H1 (cell line): ENCODE data around the gene RASD1. TPM values are rescaled to one million over a fixed set of nuclear protein-coding genes. Genes with fewer than 3 reads are reported as not detected.

Experiments
- CTCF ChIA-PET: fragments of 300-600 bp; sonication (Branson Sonifier 250); formaldehyde crosslinking; loops from one replicate; lab custom pipeline; 2021; ENCODE audit not compliant: partially characterized antibody; lab: Charles Lee
- POLR2A ChIA-PET: fragments of 300-600 bp; sonication (Branson Sonifier 250); formaldehyde crosslinking; loops from one replicate; lab custom pipeline; 2021; ENCODE audit warnings: inconsistent platforms; ENCODE audit not compliant: partially characterized antibody; lab: Charles Lee
- DNase-seq, 2 experiments: peaks; one replicate each; pipeline versions ENCODE4 v3.0.0 to v3.0.0-alpha.2; 2010 to 2022; ENCODE audit warnings: low spot score in 2 of 2, low read depth in 1 of 2, mixed read lengths in 1 of 2
- FAIRE-seq: peaks from 2 replicates; lab custom pipeline; 2011; peaks lifted over from hg19 to GRCh38; lab: Jason Lieb, UNC
- H2AFZ ChIP-seq: 2 replicates; pipeline ENCODE4 v1.8.1; 2012; ENCODE audit warnings: low read length, inconsistent platforms
- H2AK5ac ChIP-seq: 2 replicates; pipeline ENCODE4 v1.6.1; 2013; ENCODE audit warnings: low read depth, low read length
- H2BK120ac ChIP-seq: replicated peaks from 2 replicates; pipeline ENCODE3; 2013; ENCODE audit warnings: low read depth, low read length, inconsistent platforms
- H2BK12ac ChIP-seq: 2 replicates; pipeline ENCODE4 v1.6.1; 2013; ENCODE audit warnings: low read depth, low read length
- H2BK15ac ChIP-seq: 2 replicates; pipeline ENCODE4 v1.6.1; 2013; ENCODE audit warnings: low read length
- H2BK20ac ChIP-seq: 2 replicates; pipeline ENCODE4 v1.6.1; 2013; ENCODE audit warnings: low read length
- H2BK5ac ChIP-seq: 2 replicates; pipeline ENCODE4 v1.6.1; 2013; ENCODE audit warnings: low read depth, low read length
- H3K14ac ChIP-seq: 2 replicates; pipeline ENCODE4 v1.6.1; 2013; ENCODE audit warnings: inconsistent platforms; ENCODE audit not compliant: insufficient read length
- H3K18ac ChIP-seq: 2 replicates; pipeline ENCODE4 v1.6.1; 2013; ENCODE audit warnings: low read length; ENCODE audit errors: extremely low read depth
- H3K23ac ChIP-seq: 2 replicates; pipeline ENCODE4 v1.6.1; 2013; ENCODE audit warnings: inconsistent platforms; ENCODE audit not compliant: insufficient read length
- H3K23me2 ChIP-seq: 2 replicates; pipeline ENCODE4 v1.6.1; 2013; ENCODE audit warnings: low read depth, low read length
- H3K27ac ChIP-seq: 2 replicates; pipeline ENCODE4 v1.6.1; 2011; ENCODE audit warnings: low read depth, low read length, inconsistent platforms
- H3K27me3 ChIP-seq, 4 experiments: replicated peaks in 1 of 4; 1 replicate in 1 of 4; 2 replicates in 3 of 4; pipeline versions ENCODE4 v1.6.1 to v1.8.1; 2011 to 2013; ENCODE audit warnings: low read length in 3 of 4, mild to moderate bottlenecking in 3 of 4, inconsistent platforms in 2 of 4, mixed read lengths in 2 of 4, moderate library complexity in 1 of 4; ENCODE audit not compliant: control insufficient read depth in 3 of 4, insufficient read depth in 3 of 4; ENCODE audit errors: extremely low read depth in 1 of 4
- H3K36me3 ChIP-seq, 4 experiments: 2 replicates each; pipeline versions ENCODE4 v1.6.1 to v1.8.1; 2011 to 2013; ENCODE audit warnings: mild to moderate bottlenecking in 4 of 4, low read length in 3 of 4, moderate library complexity in 2 of 4, control low read depth in 1 of 4, inconsistent platforms in 1 of 4; ENCODE audit not compliant: insufficient read depth in 4 of 4, control insufficient read depth in 2 of 4
- H3K4ac ChIP-seq: replicated peaks from 2 replicates; pipeline ENCODE3; 2013; ENCODE audit warnings: low read length, low read depth, mixed read lengths, inconsistent platforms; ENCODE audit not compliant: insufficient read length
- H3K4me1 ChIP-seq, 4 experiments: replicated peaks in 1 of 4; 1 replicate in 1 of 4; 2 replicates in 3 of 4; pipeline versions ENCODE4 v1.6.1 to v1.8.1; 2011 to 2013; ENCODE audit warnings: low read length in 3 of 4, inconsistent platforms in 2 of 4, mixed read lengths in 1 of 4; ENCODE audit not compliant: insufficient read depth in 4 of 4, control insufficient read depth in 3 of 4
- H3K4me2 ChIP-seq, 2 experiments: 2 replicates each; pipeline versions ENCODE4 v1.6.1 to v1.8.1; 2011 to 2013; ENCODE audit warnings: low read depth in 2 of 2, low read length in 2 of 2, control low read depth in 1 of 2, inconsistent platforms in 1 of 2, mild to moderate bottlenecking in 1 of 2; ENCODE audit not compliant: insufficient read depth in 1 of 2
- H3K4me3 ChIP-seq, 4 experiments: fragments of 200-600, 300-600 bp in 1 of 4; sonication (generic), shearing (Covaris generic), sonication (Bioruptor Twin) in 1 of 4; 2 replicates each; pipeline versions ENCODE4 v1.5.1 to v1.8.1; 2011 to 2016; ENCODE audit warnings: low read length in 4 of 4, low read depth in 3 of 4, control low read depth in 2 of 4, inconsistent platforms in 2 of 4, mild to moderate bottlenecking in 2 of 4, mixed read lengths in 1 of 4, moderate library complexity in 1 of 4; ENCODE audit not compliant: insufficient read depth in 2 of 4; ENCODE audit errors: extremely low read depth in 1 of 4
- H3K56ac ChIP-seq: replicated peaks from 2 replicates; pipeline ENCODE3; 2013; ENCODE audit warnings: low read depth, mild to moderate bottlenecking, mixed read lengths, low read length, inconsistent platforms; ENCODE audit not compliant: insufficient read length
- H3K79me1 ChIP-seq: 2 replicates; pipeline ENCODE4 v1.6.1; 2013; ENCODE audit warnings: low read depth, low read length, control low read depth
- H3K79me2 ChIP-seq, 2 experiments: 2 replicates each; pipeline versions ENCODE4 v1.6.1 to v1.8.1; 2012 to 2013; ENCODE audit warnings: low read length in 2 of 2, mild to moderate bottlenecking in 2 of 2, inconsistent platforms in 1 of 2; ENCODE audit not compliant: insufficient read depth in 2 of 2, control insufficient read depth in 1 of 2
- H3K9ac ChIP-seq, 4 experiments: replicated peaks in 1 of 4; 1 replicate in 1 of 4; 2 replicates in 3 of 4; pipeline versions ENCODE4 v1.6.1 to v1.8.1; 2011 to 2013; ENCODE audit warnings: low read depth in 3 of 4, low read length in 3 of 4, control low read depth in 2 of 4, mild to moderate bottlenecking in 2 of 4, moderate library complexity in 2 of 4, inconsistent platforms in 1 of 4; ENCODE audit errors: extremely low read depth in 1 of 4
- H3K9me3 ChIP-seq, 2 experiments: 2 replicates each; pipeline versions ENCODE4 v1.6.1 to v1.8.1; 2012 to 2013; ENCODE audit warnings: mild to moderate bottlenecking in 2 of 2, moderate library complexity in 2 of 2, control low read depth in 1 of 2, inconsistent platforms in 1 of 2, low read depth in 1 of 2, low read length in 1 of 2, mixed read lengths in 1 of 2; ENCODE audit not compliant: insufficient read depth in 2 of 2
- H4K20me1 ChIP-seq, 2 experiments: replicated peaks in 1 of 2; 2 replicates each; pipeline versions ENCODE3 to v1.8.1; 2011 to 2013; ENCODE audit warnings: inconsistent platforms in 2 of 2, low read length in 2 of 2, mild to moderate bottlenecking in 1 of 2; ENCODE audit not compliant: insufficient read depth in 2 of 2, control insufficient read depth in 1 of 2
- H4K5ac ChIP-seq: 2 replicates; pipeline ENCODE4 v1.6.1; 2013; ENCODE audit warnings: low read length, low read depth, mixed read lengths, inconsistent platforms; ENCODE audit not compliant: insufficient read length
- H4K8ac ChIP-seq: 2 replicates; pipeline ENCODE4 v1.8.0; 2013; ENCODE audit warnings: mild to moderate bottlenecking, moderate library complexity, low read length, inconsistent platforms; ENCODE audit not compliant: insufficient read depth; ENCODE audit errors: extremely low read depth
- H4K91ac ChIP-seq: replicated peaks from 2 replicates; pipeline ENCODE3; 2013; ENCODE audit warnings: low read length, mixed read lengths, inconsistent platforms; ENCODE audit not compliant: insufficient read length
- CBX8 ChIP-seq: fragments of 300-800, 300-1000 bp; sonication (generic); IDR thresholded peaks from 2 replicates; pipeline ENCODE4 v1.7.1; 2016; ENCODE audit warnings: low read depth, low read length, borderline replicate concordance
- CEBPB ChIP-seq: IDR thresholded peaks from 2 replicates; pipeline ENCODE4 v1.6.1; 2012; ENCODE audit warnings: low read depth, low read length
- CTCF ChIP-seq, 3 experiments: IDR thresholded peaks; 1 replicate in 2 of 3; 2 replicates in 1 of 3; pipeline versions ENCODE4 v1.5.1 to v1.6.1; 2011; ENCODE audit warnings: low read length in 3 of 3, mild to moderate bottlenecking in 3 of 3, inconsistent platforms in 2 of 3, low read depth in 1 of 3, moderate library complexity in 1 of 3; ENCODE audit not compliant: insufficient read depth in 1 of 3; ENCODE audit errors: control extremely low read depth in 1 of 3
- EP300 ChIP-seq, 2 experiments: IDR thresholded peaks; 1 replicate in 1 of 2; 2 replicates in 1 of 2; pipeline ENCODE4 v1.6.1; 2011 to 2012; ENCODE audit warnings: low read depth in 2 of 2, low read length in 2 of 2, mild to moderate bottlenecking in 2 of 2, borderline replicate concordance in 1 of 2, inconsistent platforms in 1 of 2, moderate library complexity in 1 of 2
- EZH2 ChIP-seq: fragments of 200-600 bp; sonication (generic); IDR thresholded peaks from 2 replicates; pipeline ENCODE4 v1.7.1; 2012; ENCODE audit warnings: low read depth, mild to moderate bottlenecking, moderate library complexity, low read length, inconsistent platforms; ENCODE audit not compliant: severe bottlenecking
- FOSL1 ChIP-seq: IDR thresholded peaks from 2 replicates; pipeline ENCODE4 v1.6.1; 2011; ENCODE audit warnings: mild to moderate bottlenecking, low read depth, low read length, moderate library complexity; ENCODE audit not compliant: insufficient read depth
- KDM4A ChIP-seq: IDR thresholded peaks from one replicate; pipeline ENCODE4 v1.7.1; 2012; ENCODE audit warnings: low read depth, mild to moderate bottlenecking, moderate library complexity, low read length, inconsistent platforms; ENCODE audit not compliant: severe bottlenecking
- TCF12 ChIP-seq: IDR thresholded peaks from 2 replicates; pipeline ENCODE4 v1.6.1; 2011; ENCODE audit warnings: low read depth, mild to moderate bottlenecking, low read length
- WGBS, 2 experiments: shearing (Covaris generic) in 1 of 2; methylation state at CpG; one replicate each; pipeline versions ENCODE4 v1.1.6 to v1.1.7; 2013 to 2015; ENCODE audit warnings: low lambda C conversion rate in 2 of 2, mixed read lengths in 2 of 2, inconsistent platforms in 1 of 2, low coverage in 1 of 2, missing lambda C conversion rate in 1 of 2; ENCODE audit not compliant: insufficient replicate concordance in 2 of 2, insufficient coverage in 1 of 2, insufficient read length in 1 of 2; ENCODE audit errors: extremely low coverage in 1 of 2, missing lambda C conversion rate in 1 of 2; 5-methylcytosine and 5-hydroxymethylcytosine counted together
- polyA plus RNA-seq, 7 experiments: library from polyadenylated mRNA; depleted of rRNA in 3 of 7; stranded (reverse) in 5 of 7; unstranded in 2 of 7; fragments of >200 nt in 5 of 7; fragments of 200-250 nt in 2 of 7; gene quantifications; 1 replicate in 5 of 7; 2 replicates in 1 of 7; 4 replicates in 1 of 7; pipeline versions ENCODE4 v1.2.1 to v1.2.3, GENCODE V29; 2011 to 2013; ENCODE audit warnings: missing spikeins in 2 of 7, mixed read lengths in 2 of 7
- total RNA-seq: library from RNA; stranded (reverse); fragmentation: NEBNext Ultra II Directional; extraction: Animal tissue kit (Norgen Biotek cat#: 25700); gene quantifications from 2 replicates; pipeline ENCODE4 v1.2.1, GENCODE V29; 2021

RASD1 gene
- total and polyA plus RNA-seq, 2 of the 8 experiments (the other 6 are each of a cell fraction or from before 2014, with no cell fraction given) = 2.3 to 2.6 TPM

GRCh38 chr17:17509601-17510425 is 13.6 kb upstream of the RASD1 start:
- ChIA-PET CTCF (interaction anchor here (0.7 to 4.4 kb wide), 12 partner anchors 9 to 122 kb away, joined by 3 to 47 read pairs (median 6); partner anchors contain the start of gene RASD1), POLR2A (interaction anchor here (3.0 kb wide), 1 partner anchor 13 kb away, joined by 26 read pairs; the partner anchor contains the start of gene RASD1)
- Histone ChIP-seq H3K36me3 (no peaks in the 10 kb centered on the region), H4K5ac (no peak overlapping the region), H2BK5ac (no peak overlapping the region), H2AK5ac (0 out of 2 replicates have a peak overlapping the region, but pooled peaks have one; percentile 82), H3K4me2 (no peak overlapping the region), H2AFZ (no peak overlapping the region), H4K8ac (no peak overlapping the region), H3K4me3 (no peak overlapping the region), H3K23me2 (peaks cover 2% of the 10 kb centered on the region; the same call in 1 of the 2 replicates), H2BK20ac (no peak overlapping the region), H3K18ac (peak overlapping the region; percentile 19; the same call in 1 of the 2 replicates), H3K79me2 (no peaks in the 10 kb centered on the region), H2BK120ac (no peak overlapping the region), H2BK12ac (peak overlapping the region; percentile 39; the same call in 1 of the 2 replicates), H3K9me3 (no peaks in the 10 kb centered on the region), H3K23ac (no peak overlapping the region), H3K14ac (no peak overlapping the region), H4K20me1 (peaks cover 0 to 2% of the 10 kb centered on the region in 2 experiments), H3K27me3 (no peaks in the 10 kb centered on the region), H3K4ac (no peak overlapping the region), H3K79me1 (no peaks in the 10 kb centered on the region), H2BK15ac (no peak overlapping the region), H4K91ac (peak overlapping the region; percentile 17), H3K27ac (no peak overlapping the region), H3K56ac (no peak overlapping the region), H3K4me1 (peaks cover 0 to 7% (median 5%) of the 10 kb centered on the region in 4 experiments; a peak in 5 of 7 replicates), H3K9ac (no peak overlapping the region)
- DNase-seq (no peak), FAIRE-seq (no peak)
- WGBS, 2 experiments = 91% methylated on average over 21 of the region's 21 CpGs; no CpG with 5 or more reads in 1 of the 2 experiments
- TF ChIP-seq KDM4A (no peak), CEBPB (no peak), TCF12 (no peak), EZH2 (no peak), EP300 (IDR thresholded peaks at IDR 0.05; ENCODE audit: borderline replicate concordance in 1 of 2, low read depth in 2 of 2, low read length in 2 of 2) (no peak), FOSL1 (no peak), CBX8 (no peak), CTCF (IDR thresholded peaks at IDR 0.05; ENCODE audit: control extremely low read depth in 1 of 3, insufficient read depth in 1 of 3, low read depth in 1 of 3, low read length in 3 of 3) (no peak)
